Parathyroid adenoma (tissue), 2 donors: Measurements from ENCODE around the gene TBL1Y.

ENCODE experiments used
- H2AFZ ChIP-seq: fragments of 300-600 bp; sonication (generic); one replicate; pipeline ENCODE4 v1.7.0; 2017; ENCODE audit warnings: antibody characterized with exemption, mild to moderate bottlenecking
- H3K27ac ChIP-seq: fragments of 300-600 bp; sonication (generic); one replicate; pipeline ENCODE4 v1.7.0; 2017
- H3K27me3 ChIP-seq: fragments of 300-600 bp; sonication (generic); one replicate; pipeline ENCODE4 v1.7.0; 2017; ENCODE audit warnings: low read length; ENCODE audit not compliant: control insufficient read depth, insufficient read depth
- H3K36me3 ChIP-seq: fragments of 300-600 bp; sonication (generic); one replicate; pipeline ENCODE4 v1.7.0; 2017; ENCODE audit warnings: low read length; ENCODE audit not compliant: control insufficient read depth, insufficient read depth
- H3K4me1 ChIP-seq: fragments of 300-600 bp; sonication (generic); one replicate; pipeline ENCODE4 v1.7.0; 2017; ENCODE audit warnings: control low read depth
- H3K4me2 ChIP-seq: fragments of 300-600 bp; sonication (generic); one replicate; pipeline ENCODE4 v1.7.0; 2017; ENCODE audit warnings: low read length
- H3K4me3 ChIP-seq: fragments of 300-600 bp; sonication (generic); one replicate; pipeline ENCODE4 v1.7.0; 2017; ENCODE audit warnings: low read depth, low read length
- H3K79me2 ChIP-seq: fragments of 300-600 bp; sonication (generic); one replicate; pipeline ENCODE4 v1.7.0; 2017; ENCODE audit warnings: control low read depth
- H3K9ac ChIP-seq: fragments of 300-600 bp; sonication (generic); one replicate; pipeline ENCODE4 v1.7.0; 2017; ENCODE audit warnings: mild to moderate bottlenecking
- H3K9me3 ChIP-seq: fragments of 300-600 bp; sonication (generic); one replicate; pipeline ENCODE4 v1.7.0; 2017; ENCODE audit warnings: low read length; ENCODE audit not compliant: control insufficient read depth
- CTCF ChIP-seq: fragments of 300-600 bp; sonication (generic); IDR thresholded peaks from one replicate; pipeline ENCODE4 v1.7.0; 2017; ENCODE audit warnings: antibody characterized with exemption, mild to moderate bottlenecking
- donor health status: primary hyperparathyroidism.

The TBL1Y gene

DNA sequence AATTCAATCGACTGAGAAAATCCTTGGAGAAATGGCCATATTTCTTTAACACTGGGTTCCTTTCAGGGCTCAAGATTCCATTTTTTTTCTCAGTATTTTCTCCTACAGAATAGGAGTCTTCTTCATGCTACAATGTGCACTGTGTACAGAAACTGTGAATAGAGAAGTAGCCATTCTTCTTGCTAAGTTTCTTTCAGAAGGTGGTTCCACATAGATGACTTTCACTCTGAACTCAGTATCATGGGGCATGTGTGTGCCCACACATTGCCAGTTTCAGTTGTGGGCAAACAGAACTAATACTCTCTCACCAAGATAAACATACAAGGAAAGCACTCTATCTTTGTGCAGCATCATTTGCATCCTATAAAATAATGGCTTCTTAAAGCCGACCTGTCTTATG is 89.4 kb downstream of the TBL1Y start:
- no peaks in the 10 kb centered on the region for H3K36me3 ChIP-seq
- H3K79me2 ChIP-seq, result no peaks in the 10 kb centered on the region
- TF ChIP-seq CTCF, result no peak
- no peaks in the 10 kb centered on the region for H3K9me3 ChIP-seq
- H3K4me2 ChIP-seq, result no peak overlapping the region
- no peaks in the 10 kb centered on the region for H3K27me3 ChIP-seq
- H3K4me1 ChIP-seq, result no peaks in the 10 kb centered on the region
- no peak overlapping the region for H3K9ac ChIP-seq
- H3K27ac ChIP-seq, result no peak overlapping the region
- no peak overlapping the region for H2AFZ ChIP-seq
- H3K4me3 ChIP-seq, result no peak overlapping the region

DNA sequence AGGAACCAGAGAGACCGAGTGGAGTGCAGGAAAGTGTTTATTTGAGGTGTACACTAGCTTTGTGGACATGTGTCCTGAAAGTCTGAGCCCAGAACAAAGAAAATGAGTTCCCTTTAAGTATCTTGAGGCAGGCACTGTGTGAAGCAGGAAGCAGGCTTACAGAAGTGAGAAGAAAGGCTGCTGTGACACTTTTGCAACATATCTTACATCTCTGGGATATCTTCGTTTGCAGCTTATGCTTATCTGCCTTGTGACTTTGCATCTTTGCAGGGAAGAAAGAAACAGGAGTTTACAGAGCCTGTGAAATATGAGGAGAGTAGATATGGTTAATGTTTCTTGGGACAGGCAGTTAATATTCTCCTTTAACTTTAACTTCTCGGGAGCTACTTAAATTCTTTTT is 92.1 kb downstream of the TBL1Y start:
- no peak overlapping the region for H3K4me2 ChIP-seq

DNA sequence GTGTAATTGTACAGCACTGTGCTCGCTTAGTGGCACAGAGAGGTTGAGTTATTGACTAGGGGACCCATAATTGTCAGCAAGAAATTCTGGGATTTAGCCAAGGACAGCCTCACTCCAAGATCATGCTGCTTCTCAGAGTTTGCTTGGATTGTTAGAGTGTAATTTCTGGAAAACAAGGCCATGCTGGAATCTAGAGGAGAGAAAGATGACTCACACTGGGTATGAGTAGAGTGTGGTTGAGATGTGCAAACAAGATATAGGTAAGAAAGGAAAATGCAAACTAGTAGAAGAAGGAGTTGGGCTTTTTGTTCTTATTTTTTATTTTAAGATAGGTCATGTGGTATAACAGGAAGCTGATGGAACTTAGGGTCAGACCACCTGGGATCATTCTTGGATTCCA is 97.4 kb downstream of the TBL1Y start:
- H3K27me3 ChIP-seq, result no peaks in the 10 kb centered on the region
- no peak overlapping the region for H3K9ac ChIP-seq
- TF ChIP-seq CTCF, result no peak
- H3K79me2 ChIP-seq, result no peaks in the 10 kb centered on the region
- no peaks in the 10 kb centered on the region for H3K36me3 ChIP-seq
- no peak overlapping the region for H3K27ac ChIP-seq
- H3K4me2 ChIP-seq, result no peak overlapping the region
- H3K4me1 ChIP-seq, result no peaks in the 10 kb centered on the region
- H3K9me3 ChIP-seq, result no peaks in the 10 kb centered on the region
- H3K4me3 ChIP-seq, result no peak overlapping the region
- H2AFZ ChIP-seq, result no peak overlapping the region

More for the DNA sequence above, 92.1 kb downstream of the TBL1Y start:
- Histone ChIP-seq H3K4me1 (no peaks in the 10 kb centered on the region), H3K27me3 (no peaks in the 10 kb centered on the region), H3K9me3 (no peaks in the 10 kb centered on the region), H2AFZ (no peak overlapping the region), H3K4me3 (no peak overlapping the region), H3K36me3 (no peaks in the 10 kb centered on the region), H3K9ac (no peak overlapping the region), H3K79me2 (no peaks in the 10 kb centered on the region), H3K27ac (no peak overlapping the region)
- no peak for TF ChIP-seq CTCF

DNA sequence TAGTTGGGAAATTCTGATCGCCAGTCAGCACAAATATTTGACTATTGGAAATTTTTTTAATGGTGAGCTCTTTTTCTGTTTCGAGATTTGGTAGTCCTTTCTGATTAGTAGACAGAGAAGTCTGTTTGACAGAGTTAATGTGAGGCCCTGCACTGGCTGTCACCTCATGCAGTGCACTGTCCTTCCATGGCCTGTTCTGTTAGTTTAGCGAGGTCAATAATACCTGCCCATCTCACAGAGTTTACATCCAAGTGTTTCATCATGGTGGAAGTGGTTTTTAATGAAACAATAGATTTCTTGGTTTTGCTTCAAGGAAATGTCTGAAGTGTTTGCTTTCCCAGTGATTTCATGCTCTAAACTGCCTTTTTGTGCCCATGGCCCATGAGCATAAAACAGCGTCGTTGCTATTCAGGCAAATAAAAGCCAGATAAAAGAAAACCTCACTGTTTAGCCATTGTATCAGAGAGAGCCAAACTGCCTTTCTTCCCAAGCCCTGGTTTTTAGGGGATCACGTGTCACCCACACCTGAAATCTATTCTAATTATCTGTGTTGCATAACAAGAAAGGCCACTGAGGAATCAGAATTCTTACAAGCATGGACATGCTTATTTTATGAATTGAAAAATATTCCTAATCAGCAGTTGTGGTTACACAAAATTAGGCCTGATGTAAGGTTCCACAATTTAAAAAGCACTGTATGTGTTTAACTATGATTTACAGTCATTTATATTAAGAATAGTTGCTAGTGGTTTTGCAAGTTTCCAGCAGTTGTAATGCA is 98.3 kb downstream of the TBL1Y start:
- Histone ChIP-seq H3K36me3 (no peaks in the 10 kb centered on the region), H3K79me2 (no peaks in the 10 kb centered on the region), H3K27me3 (no peaks in the 10 kb centered on the region), H3K9me3 (no peaks in the 10 kb centered on the region), H3K27ac (no peak overlapping the region), H3K4me1 (no peaks in the 10 kb centered on the region), H3K4me3 (no peak overlapping the region), H2AFZ (no peak overlapping the region), H3K9ac (no peak overlapping the region), H3K4me2 (no peak overlapping the region)
- TF ChIP-seq CTCF, result no peak

DNA sequence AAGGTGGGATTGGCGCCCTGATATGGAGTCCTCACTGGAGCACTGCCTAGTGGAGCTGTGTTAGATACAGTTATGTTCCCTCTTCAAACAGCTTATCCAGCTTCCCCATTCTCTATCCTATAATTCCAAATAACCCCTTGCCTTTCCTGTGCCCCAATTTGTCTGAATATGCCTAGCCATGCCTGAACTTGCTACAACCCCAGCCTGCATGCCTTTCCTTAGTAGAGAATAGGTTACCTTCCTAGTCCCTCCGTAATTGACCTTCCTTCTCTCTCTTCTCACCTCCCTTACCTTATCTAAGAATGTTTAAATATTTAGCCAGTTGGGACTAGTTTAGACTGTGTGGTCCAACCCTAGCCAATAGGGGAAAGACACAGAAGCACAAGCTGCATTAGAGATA is 102.6 kb downstream of the TBL1Y start:
- H3K4me1 ChIP-seq, result no peaks in the 10 kb centered on the region
- H3K9me3 ChIP-seq, result no peaks in the 10 kb centered on the region
- no peak overlapping the region for H3K9ac ChIP-seq
- no peak overlapping the region for H2AFZ ChIP-seq
- no peak overlapping the region for H3K4me2 ChIP-seq
- no peaks in the 10 kb centered on the region for H3K79me2 ChIP-seq
- H3K27me3 ChIP-seq, result no peaks in the 10 kb centered on the region
- H3K27ac ChIP-seq, result no peak overlapping the region
- no peaks in the 10 kb centered on the region for H3K36me3 ChIP-seq
- no peak for TF ChIP-seq CTCF
- no peak overlapping the region for H3K4me3 ChIP-seq
